Natural killer cell (primary cell): ENCODE measurements around the gene SND1. TPM values are rescaled to one million over a fixed set of nuclear protein-coding genes. Genes with fewer than 3 reads are reported as not detected.

ENCODE experiments used
- ATAC-seq, 3 donors: fragments of 150-1000 bp in 2 of 3; fragments of 200-7000 bp in 1 of 3; cut with Tn5 transposase; 1 replicate in 1 of 3; 2 replicates in 2 of 3; pipeline ENCODE4 v1.10.0; 2021; ENCODE audit warnings: mild to moderate bottlenecking in 2 of 3, moderate library complexity in 2 of 3
- DNase-seq, 2 donors: peaks; one replicate each; pipeline versions ENCODE4 v3.0.0 to v3.0.0-alpha.2; 2013 to 2021; ENCODE audit warnings: mixed read lengths in 1 of 2
- H3K27ac ChIP-seq: one replicate; pipeline ENCODE4 v1.5.1; 2013; ENCODE audit warnings: mild to moderate bottlenecking, low read length
- H3K27me3 ChIP-seq: one replicate; pipeline ENCODE4 v1.6.1; 2013; ENCODE audit warnings: low read length; ENCODE audit not compliant: control insufficient read depth, insufficient read depth
- H3K36me3 ChIP-seq: one replicate; pipeline ENCODE4 v1.6.1; 2013; ENCODE audit warnings: low read length; ENCODE audit not compliant: control insufficient read depth, insufficient read depth
- H3K4me1 ChIP-seq: one replicate; pipeline ENCODE4 v1.6.1; 2013; ENCODE audit warnings: low read length; ENCODE audit not compliant: control insufficient read depth, insufficient read depth
- H3K4me3 ChIP-seq: one replicate; pipeline ENCODE4 v1.5.1; 2013; ENCODE audit warnings: low read length
- H3K9me3 ChIP-seq: one replicate; pipeline ENCODE4 v1.6.1; 2013; ENCODE audit warnings: low read length; ENCODE audit not compliant: control insufficient read depth, insufficient read depth
- H3K27ac Mint-ChIP-seq, 2 donors: one replicate each; pipeline ENCODE4 v1.8.0; 2022; ENCODE audit warnings: mild to moderate bottlenecking in 2 of 2, mixed read lengths in 2 of 2, moderate library complexity in 1 of 2
- H3K27me3 Mint-ChIP-seq, 2 donors: one replicate each; pipeline ENCODE4 v1.8.0; 2022; ENCODE audit warnings: low read depth in 2 of 2, mixed read lengths in 2 of 2
- H3K36me3 Mint-ChIP-seq: one replicate; pipeline ENCODE4 v1.8.0; 2022; ENCODE audit warnings: mixed read lengths
- H3K4me1 Mint-ChIP-seq, 2 donors: one replicate each; pipeline ENCODE4 v1.8.0; 2022; ENCODE audit warnings: mixed read lengths in 2 of 2
- H3K4me3 Mint-ChIP-seq: one replicate; pipeline ENCODE4 v1.8.0; 2022; ENCODE audit warnings: mild to moderate bottlenecking, moderate library complexity, mixed read lengths
- H3K9me3 Mint-ChIP-seq, 2 donors: one replicate each; pipeline ENCODE4 v1.8.0; 2022; ENCODE audit warnings: mixed read lengths in 2 of 2
- WGBS: methylation state at CpG from one replicate; pipeline ENCODE4 v1.1.7; 2013; ENCODE audit warnings: missing lambda C conversion rate; ENCODE audit not compliant: insufficient coverage; 5-methylcytosine and 5-hydroxymethylcytosine counted together
- intact Hi-C: fragments of 100-400 bp; cut with micrococcal nuclease; formaldehyde crosslinking; loops from one replicate; pipeline ENCODE4 v1.14.2; 2022
- total RNA-seq, 4 donors: library from RNA; stranded (reverse); fragments of 120-200 nt in 1 of 4; gene quantifications; one replicate each; pipeline versions ENCODE4 v1.2.3 to v1.2.4, GENCODE V29; 2013 to 2022
- TF ChIP-seq, protein P1 (sequence below): fragments of 200-600 bp; IDR thresholded peaks from one replicate; pipeline ENCODE4 v1.8.0; 2022; ENCODE audit warnings: antibody characterized with exemption

Gene SND1
- total RNA-seq, 3 donors from 2014 or later (not counting 1 experiment from before 2014, with no cell fraction given): 149 to 188 (median 149) TPM

DNA sequence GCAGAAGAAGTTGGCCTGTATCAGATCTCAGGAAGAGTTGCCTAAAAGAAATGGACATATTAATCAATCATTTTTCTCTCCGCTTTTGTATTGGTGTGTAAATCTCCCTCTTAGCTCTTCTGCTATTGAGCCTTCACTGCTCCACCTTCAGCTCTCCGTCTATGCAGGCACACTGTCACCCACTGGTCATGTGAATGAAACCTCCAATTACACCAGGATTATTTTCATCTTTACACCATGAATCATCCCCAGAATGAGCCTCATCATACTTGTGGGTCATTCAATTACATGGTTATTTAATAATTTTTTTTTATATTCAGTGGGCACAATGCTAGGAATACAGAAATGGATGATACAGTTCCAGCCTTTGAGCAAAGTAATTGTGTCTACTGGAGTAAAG lies 286.6 kb downstream of the SND1 start:
- H3K27me3 Mint-ChIP-seq: no peaks in the 10 kb centered on the region
- H3K36me3 ChIP-seq: peaks cover 5% of the 10 kb centered on the region

GRCh38 chr7:127940381-127941160 lies 288.6 kb downstream of the SND1 start:
- TF ChIP-seq, protein P1, sequence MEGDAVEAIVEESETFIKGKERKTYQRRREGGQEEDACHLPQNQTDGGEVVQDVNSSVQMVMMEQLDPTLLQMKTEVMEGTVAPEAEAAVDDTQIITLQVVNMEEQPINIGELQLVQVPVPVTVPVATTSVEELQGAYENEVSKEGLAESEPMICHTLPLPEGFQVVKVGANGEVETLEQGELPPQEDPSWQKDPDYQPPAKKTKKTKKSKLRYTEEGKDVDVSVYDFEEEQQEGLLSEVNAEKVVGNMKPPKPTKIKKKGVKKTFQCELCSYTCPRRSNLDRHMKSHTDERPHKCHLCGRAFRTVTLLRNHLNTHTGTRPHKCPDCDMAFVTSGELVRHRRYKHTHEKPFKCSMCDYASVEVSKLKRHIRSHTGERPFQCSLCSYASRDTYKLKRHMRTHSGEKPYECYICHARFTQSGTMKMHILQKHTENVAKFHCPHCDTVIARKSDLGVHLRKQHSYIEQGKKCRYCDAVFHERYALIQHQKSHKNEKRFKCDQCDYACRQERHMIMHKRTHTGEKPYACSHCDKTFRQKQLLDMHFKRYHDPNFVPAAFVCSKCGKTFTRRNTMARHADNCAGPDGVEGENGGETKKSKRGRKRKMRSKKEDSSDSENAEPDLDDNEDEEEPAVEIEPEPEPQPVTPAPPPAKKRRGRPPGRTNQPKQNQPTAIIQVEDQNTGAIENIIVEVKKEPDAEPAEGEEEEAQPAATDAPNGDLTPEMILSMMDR: no peak
- ATAC-seq (no peak), DNase-seq (no peak)
- Mint-ChIP-seq H3K4me1 (peaks cover 0 to 4% of the 10 kb centered on the region in 2 donors), H3K9me3 (no peaks in the 10 kb centered on the region), H3K27ac (no peak overlapping the region), H3K27me3 (no peaks in the 10 kb centered on the region), H3K36me3 (no peaks in the 10 kb centered on the region), H3K4me3 (no peak overlapping the region)
- Histone ChIP-seq H3K4me3 (no peak overlapping the region), H3K27ac (no peak overlapping the region), H3K27me3 (no peaks in the 10 kb centered on the region), H3K36me3 (peaks cover 5% of the 10 kb centered on the region), H3K9me3 (no peaks in the 10 kb centered on the region), H3K4me1 (no peaks in the 10 kb centered on the region)
- intact Hi-C loops: no loop called here
- 97% methylated on average over 4 of the region's 5 CpGs for WGBS

More for the DNA sequence above, 286.6 kb downstream of the SND1 start:
- no peaks in the 10 kb centered on the region for H3K9me3 Mint-ChIP-seq
- H3K4me1 Mint-ChIP-seq: peaks cover 0 to 14% of the 10 kb centered on the region in 2 donors
- no peak overlapping the region for H3K4me3 Mint-ChIP-seq
- H3K36me3 Mint-ChIP-seq: no peaks in the 10 kb centered on the region
- no peak overlapping the region for H3K27ac Mint-ChIP-seq
- no peaks in the 10 kb centered on the region for H3K9me3 ChIP-seq
- intact Hi-C loops: no loop called here
- no peaks in the 10 kb centered on the region for H3K27me3 ChIP-seq
- DNase-seq: no peak
- no peaks in the 10 kb centered on the region for H3K4me1 ChIP-seq
- no peak overlapping the region for H3K4me3 ChIP-seq
- H3K27ac ChIP-seq: no peak overlapping the region
- 100% methylated on average over 2 of the region's 2 CpGs for WGBS
- ATAC-seq: no peak
- TF ChIP-seq, protein P1: no peak

DNA sequence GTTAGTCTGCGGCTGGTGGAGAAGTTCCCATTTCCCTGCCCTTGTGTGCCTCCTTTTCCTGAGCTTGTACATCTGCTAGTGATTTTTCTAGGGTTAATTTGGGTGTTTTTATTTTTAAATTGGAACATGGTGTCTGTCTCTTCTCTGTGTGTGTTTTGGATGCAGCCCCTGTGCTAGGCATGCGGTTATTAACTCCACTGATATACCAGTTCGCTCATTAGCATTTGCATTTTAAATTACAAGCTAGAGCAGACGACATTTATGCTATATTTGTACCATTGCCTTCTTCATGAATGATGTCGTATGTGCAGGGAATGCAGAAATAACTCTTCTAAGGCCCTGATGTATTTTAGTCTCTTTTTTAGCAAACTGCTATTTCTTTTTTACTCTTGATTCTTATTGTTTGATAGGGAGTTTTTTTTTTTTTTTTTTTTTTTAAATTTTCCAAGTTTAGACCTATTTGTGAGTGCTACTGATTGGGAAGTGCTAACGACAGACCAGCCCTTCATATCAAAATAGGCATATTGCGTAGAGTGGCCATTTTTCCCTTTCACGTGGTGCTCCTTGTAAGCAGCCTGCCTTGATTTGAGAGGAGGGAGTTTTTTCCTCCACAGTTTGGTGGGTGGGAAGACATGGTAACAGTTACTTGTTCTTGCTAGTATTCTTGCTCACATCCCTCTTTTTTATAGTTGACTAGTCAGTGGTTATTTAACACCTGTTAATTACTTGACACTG lies 289.6 kb downstream of the SND1 start:
- DNase-seq: no peak

More for the DNA sequence above, 289.6 kb downstream of the SND1 start:
- H3K9me3 Mint-ChIP-seq: no peaks in the 10 kb centered on the region
- H3K27me3 ChIP-seq: no peaks in the 10 kb centered on the region
- no peaks in the 10 kb centered on the region for H3K4me1 ChIP-seq
- 92% methylated on average over 7 of the region's 8 CpGs for WGBS
- ATAC-seq: no peak
- no peak overlapping the region for H3K4me3 ChIP-seq
- intact Hi-C loops: no loop called here
- H3K4me3 Mint-ChIP-seq: no peak overlapping the region
- TF ChIP-seq, protein P1: no peak
- H3K36me3 Mint-ChIP-seq: no peaks in the 10 kb centered on the region
- H3K27ac Mint-ChIP-seq: no peak overlapping the region
- no peaks in the 10 kb centered on the region for H3K9me3 ChIP-seq
- H3K4me1 Mint-ChIP-seq: peaks cover 0 to 9% of the 10 kb centered on the region in 2 donors
- H3K27me3 Mint-ChIP-seq: no peaks in the 10 kb centered on the region
- H3K27ac ChIP-seq: no peak overlapping the region
- H3K36me3 ChIP-seq: peaks cover 5% of the 10 kb centered on the region
